ENCODE measurements around the gene RNF217. TPM values are rescaled to one million over a fixed set of nuclear protein-coding genes. Genes with fewer than 3 reads are reported as not detected.

RNF217 gene
- total RNA-seq, 1 donor from 2014 or later = 5.9 TPM

DNA sequence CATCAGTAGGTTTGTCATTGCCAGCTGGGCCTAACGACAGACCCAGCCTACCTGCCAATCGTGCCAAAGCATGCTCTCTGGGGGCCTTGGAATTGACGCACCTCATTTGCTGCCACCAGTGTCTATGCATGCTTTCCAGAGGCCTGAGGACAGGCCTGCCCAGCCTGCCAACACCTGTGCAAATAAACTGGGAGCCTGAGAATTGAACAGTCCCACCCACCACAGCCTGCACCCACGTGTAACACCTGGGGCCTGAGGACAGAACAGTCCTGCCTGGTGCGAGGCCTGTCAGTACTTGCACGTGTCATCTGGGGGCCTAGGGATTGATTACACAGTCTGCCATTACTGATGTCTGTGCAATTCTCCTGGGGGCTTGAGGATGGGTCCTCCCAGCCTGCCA is 6.2 kb upstream of the RNF217 start:
- Mint-ChIP-seq H3K4me1 (ENCODE audit: low read depth, unreplicated experiment) (peaks cover 7% of the 10 kb centered on the region), H3K9me3 (ENCODE audit: unreplicated experiment) (peaks cover 4% of the 10 kb centered on the region), H3K36me3 (ENCODE audit: unreplicated experiment) (no peaks in the 10 kb centered on the region), H3K27me3 (ENCODE audit: unreplicated experiment) (peaks cover 2% of the 10 kb centered on the region), H3K4me3 (ENCODE audit: unreplicated experiment) (no peak overlapping the region), H3K27ac (ENCODE audit: unreplicated experiment) (no peak overlapping the region)
- TF ChIP-seq, protein P1, sequence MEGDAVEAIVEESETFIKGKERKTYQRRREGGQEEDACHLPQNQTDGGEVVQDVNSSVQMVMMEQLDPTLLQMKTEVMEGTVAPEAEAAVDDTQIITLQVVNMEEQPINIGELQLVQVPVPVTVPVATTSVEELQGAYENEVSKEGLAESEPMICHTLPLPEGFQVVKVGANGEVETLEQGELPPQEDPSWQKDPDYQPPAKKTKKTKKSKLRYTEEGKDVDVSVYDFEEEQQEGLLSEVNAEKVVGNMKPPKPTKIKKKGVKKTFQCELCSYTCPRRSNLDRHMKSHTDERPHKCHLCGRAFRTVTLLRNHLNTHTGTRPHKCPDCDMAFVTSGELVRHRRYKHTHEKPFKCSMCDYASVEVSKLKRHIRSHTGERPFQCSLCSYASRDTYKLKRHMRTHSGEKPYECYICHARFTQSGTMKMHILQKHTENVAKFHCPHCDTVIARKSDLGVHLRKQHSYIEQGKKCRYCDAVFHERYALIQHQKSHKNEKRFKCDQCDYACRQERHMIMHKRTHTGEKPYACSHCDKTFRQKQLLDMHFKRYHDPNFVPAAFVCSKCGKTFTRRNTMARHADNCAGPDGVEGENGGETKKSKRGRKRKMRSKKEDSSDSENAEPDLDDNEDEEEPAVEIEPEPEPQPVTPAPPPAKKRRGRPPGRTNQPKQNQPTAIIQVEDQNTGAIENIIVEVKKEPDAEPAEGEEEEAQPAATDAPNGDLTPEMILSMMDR (IDR thresholded peaks at IDR 0.05; ENCODE audit: partially characterized antibody, unreplicated experiment) = no peak
- DNase-seq = no peak

DNA sequence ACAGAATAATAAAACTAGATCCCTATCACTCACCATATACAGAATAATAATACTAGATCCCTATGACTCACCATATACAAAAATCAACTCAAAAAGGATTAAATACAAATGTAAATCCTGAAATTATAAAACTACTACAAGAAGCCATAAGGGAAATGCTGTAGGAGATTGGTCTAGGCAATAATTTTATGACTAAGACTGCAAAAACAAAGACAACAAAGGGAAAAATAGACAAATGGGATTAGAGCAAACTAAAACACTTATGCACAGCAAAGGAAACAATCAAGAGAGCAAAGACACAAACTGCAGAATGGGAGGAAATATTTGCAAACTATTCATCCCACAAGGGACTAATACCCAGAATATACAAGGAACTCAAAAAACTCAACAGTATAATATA is 4.1 kb upstream of the RNF217 start:
- H3K27me3 Mint-ChIP-seq (ENCODE audit: unreplicated experiment) = peaks cover 7% of the 10 kb centered on the region

DNA sequence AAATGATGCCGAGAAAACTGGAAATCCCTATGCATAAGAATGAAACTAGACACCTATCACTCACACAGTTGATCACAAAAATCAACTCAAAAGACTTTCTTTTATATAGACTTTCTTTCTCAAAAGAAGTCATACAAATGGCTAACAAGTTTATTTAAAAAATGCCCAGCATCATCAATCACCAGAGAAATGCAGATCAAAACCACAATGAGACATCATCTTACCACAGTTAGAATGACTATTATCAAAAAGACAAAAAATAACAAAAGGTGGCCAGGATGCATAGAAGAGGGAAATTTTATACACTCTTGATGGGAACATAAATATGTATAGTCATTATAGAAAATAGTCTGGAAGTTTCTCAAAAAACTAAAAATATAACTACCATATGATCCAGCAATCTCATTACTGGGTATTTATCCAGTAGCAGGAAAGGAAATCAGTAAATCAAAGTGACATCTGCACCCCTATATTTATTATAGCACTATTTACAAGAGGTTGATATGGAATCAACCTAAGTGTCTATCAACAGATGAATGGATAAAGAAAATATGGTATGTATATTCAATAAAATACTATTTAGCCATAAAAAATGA is 3.4 kb upstream of the RNF217 start:
- no peak for DNase-seq
- Mint-ChIP-seq H3K4me1 (ENCODE audit: low read depth, unreplicated experiment) (peaks cover 9% of the 10 kb centered on the region), H3K4me3 (ENCODE audit: unreplicated experiment) (no peak overlapping the region), H3K36me3 (ENCODE audit: unreplicated experiment) (no peaks in the 10 kb centered on the region), H3K9me3 (ENCODE audit: unreplicated experiment) (peaks cover 12% of the 10 kb centered on the region), H3K27me3 (ENCODE audit: unreplicated experiment) (peaks cover 12% of the 10 kb centered on the region), H3K27ac (ENCODE audit: unreplicated experiment) (no peak overlapping the region)
- TF ChIP-seq, protein P1 (IDR thresholded peaks at IDR 0.05; ENCODE audit: partially characterized antibody, unreplicated experiment) = no peak

More for the DNA sequence above, 4.1 kb upstream of the RNF217 start:
- Mint-ChIP-seq H3K4me3 (ENCODE audit: unreplicated experiment) (no peak overlapping the region), H3K9me3 (ENCODE audit: unreplicated experiment) (peaks cover 9% of the 10 kb centered on the region), H3K36me3 (ENCODE audit: unreplicated experiment) (no peaks in the 10 kb centered on the region), H3K4me1 (ENCODE audit: low read depth, unreplicated experiment) (peaks cover 9% of the 10 kb centered on the region), H3K27ac (ENCODE audit: unreplicated experiment) (no peak overlapping the region)
- TF ChIP-seq, protein P1 (IDR thresholded peaks at IDR 0.05; ENCODE audit: partially characterized antibody, unreplicated experiment) = no peak
- no peak for DNase-seq

DNA sequence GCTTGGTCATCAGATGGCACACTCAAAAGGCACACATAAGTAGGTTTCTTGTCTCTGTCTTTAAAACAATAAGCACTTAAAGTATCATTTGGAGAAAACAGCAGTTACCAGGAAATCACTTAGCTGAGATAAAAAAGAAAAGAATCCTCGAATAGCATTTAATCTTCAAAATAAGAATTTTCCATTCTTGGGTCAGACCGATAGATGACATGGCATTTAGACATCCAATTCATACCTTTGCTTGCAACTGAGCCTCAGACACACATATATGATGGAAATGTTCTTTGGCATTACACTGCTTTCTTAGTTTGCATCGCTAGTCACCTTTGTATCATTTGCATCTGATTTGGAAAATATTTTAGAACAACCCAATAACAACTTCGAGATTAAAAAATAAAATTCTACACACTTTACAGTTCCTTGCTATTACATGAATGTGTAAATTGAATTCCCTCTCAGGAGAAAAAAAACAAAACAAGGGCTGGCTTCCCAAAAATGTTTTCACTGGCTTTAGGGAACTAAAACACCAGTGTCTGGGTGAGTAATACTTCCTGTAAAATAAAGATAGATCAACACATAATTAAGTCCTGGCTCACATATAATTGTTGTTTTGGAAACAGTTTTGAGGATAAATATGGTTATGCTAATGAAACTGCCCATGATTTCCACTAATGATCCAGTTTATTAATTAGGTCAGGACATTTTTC is 1.3 kb upstream of the RNF217 start:
- H3K27me3 Mint-ChIP-seq (ENCODE audit: unreplicated experiment) = peaks cover 12% of the 10 kb centered on the region
- no peaks in the 10 kb centered on the region for H3K36me3 Mint-ChIP-seq (ENCODE audit: unreplicated experiment)
- TF ChIP-seq, protein P1 (IDR thresholded peaks at IDR 0.05; ENCODE audit: partially characterized antibody, unreplicated experiment) = no peak
- H3K4me1 Mint-ChIP-seq (ENCODE audit: low read depth, unreplicated experiment) = peaks cover 5% of the 10 kb centered on the region
- DNase-seq = no peak
- H3K4me3 Mint-ChIP-seq (ENCODE audit: unreplicated experiment) = peak overlapping the region; percentile 89
- peaks cover 12% of the 10 kb centered on the region for H3K9me3 Mint-ChIP-seq (ENCODE audit: unreplicated experiment)
- H3K27ac Mint-ChIP-seq (ENCODE audit: unreplicated experiment) = peak overlapping the region; percentile 56

DNA sequence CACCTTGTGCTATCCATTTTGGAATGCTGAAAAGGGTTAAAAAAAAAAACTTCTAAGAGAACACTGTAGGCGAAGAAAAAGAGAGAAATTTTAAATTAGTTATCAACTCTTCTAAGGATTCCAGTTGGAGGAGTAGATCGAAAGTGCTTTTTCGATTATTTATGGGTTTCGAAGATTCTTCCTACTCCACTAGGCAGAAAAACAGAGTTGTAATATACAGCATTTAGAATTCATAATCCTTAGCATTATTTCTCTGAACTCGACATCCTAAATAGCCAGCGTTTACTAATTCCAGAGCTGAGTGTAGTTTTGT is 817 bp upstream of the RNF217 start:
- no peaks in the 10 kb centered on the region for H3K36me3 Mint-ChIP-seq (ENCODE audit: unreplicated experiment)
- H3K27ac Mint-ChIP-seq (ENCODE audit: unreplicated experiment) = peak overlapping the region; percentile 56
- peaks cover 5% of the 10 kb centered on the region for H3K4me1 Mint-ChIP-seq (ENCODE audit: low read depth, unreplicated experiment)
- TF ChIP-seq, protein P1 (IDR thresholded peaks at IDR 0.05; ENCODE audit: partially characterized antibody, unreplicated experiment) = no peak
- peaks cover 12% of the 10 kb centered on the region for H3K9me3 Mint-ChIP-seq (ENCODE audit: unreplicated experiment)
- DNase-seq = no peak
- peak overlapping the region; percentile 89 for H3K4me3 Mint-ChIP-seq (ENCODE audit: unreplicated experiment)
- peaks cover 12% of the 10 kb centered on the region for H3K27me3 Mint-ChIP-seq (ENCODE audit: unreplicated experiment)
